ENCODE measurements around the gene PAK3. TPM values are rescaled to one million over a fixed set of nuclear protein-coding genes. Genes with fewer than 3 reads are reported as not detected.

PAK3 gene
- total RNA-seq, 1 donor from 2014 or later: 1.4 TPM

DNA sequence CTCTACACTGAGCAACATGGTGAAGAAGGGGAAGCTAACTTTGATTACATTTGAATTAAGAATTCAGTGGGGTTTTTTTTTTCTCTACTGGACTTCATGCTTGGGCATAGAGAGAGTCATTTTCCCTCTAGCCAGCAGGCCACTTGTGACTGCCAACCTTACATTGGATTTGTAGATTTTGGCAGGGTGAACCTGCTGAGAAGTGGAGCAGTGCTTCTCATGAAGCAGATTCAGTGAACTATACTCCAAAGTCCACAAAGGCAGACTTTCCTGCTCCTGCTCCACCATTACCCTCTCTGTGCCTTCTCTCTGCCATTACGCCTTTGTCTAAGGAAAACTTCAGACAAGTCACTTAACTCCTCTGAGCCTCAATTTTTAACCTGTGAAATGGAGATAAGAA, 69.9 kb downstream of the PAK3 start:
- DNase-seq: no peak
- Histone ChIP-seq H3K4me3 (no peak overlapping the region), H3K27ac (no peak overlapping the region), H3K27me3 (ENCODE audit: low read depth) (no peaks in the 10 kb centered on the region), H3K4me1 (no peaks in the 10 kb centered on the region), H3K9me3 (no peaks in the 10 kb centered on the region), H3K36me3 (no peaks in the 10 kb centered on the region)
- intact Hi-C loops (cut with DNase I): no loop called here
- ATAC-seq: no peak
- TF ChIP-seq CTCF (IDR thresholded peaks at IDR 0.05): no peak

DNA sequence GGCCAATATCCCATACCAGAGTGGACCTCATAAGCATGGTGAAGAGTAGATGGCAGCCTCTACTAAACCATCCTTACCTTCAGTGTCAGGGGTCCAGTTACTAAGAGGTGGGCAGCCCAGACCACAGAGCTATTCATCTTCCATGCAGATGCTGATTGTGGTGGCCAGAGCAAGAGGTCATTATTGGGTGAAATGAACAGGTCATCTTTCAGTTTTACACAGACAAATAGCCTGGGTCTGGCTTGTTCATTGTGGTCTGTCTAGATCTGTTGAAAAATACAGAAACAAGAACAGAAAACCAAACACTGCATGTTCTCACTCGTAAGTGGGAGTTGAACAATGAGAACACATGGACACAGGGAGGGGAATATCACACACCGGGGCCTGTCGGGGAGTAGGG, 71.3 kb downstream of the PAK3 start:
- Histone ChIP-seq H3K9me3 (no peaks in the 10 kb centered on the region), H3K4me3 (no peak overlapping the region), H3K36me3 (no peaks in the 10 kb centered on the region), H3K27ac (no peak overlapping the region), H3K27me3 (ENCODE audit: low read depth) (no peaks in the 10 kb centered on the region), H3K4me1 (no peaks in the 10 kb centered on the region)
- no peak for TF ChIP-seq CTCF (IDR thresholded peaks at IDR 0.05)
- intact Hi-C loops (cut with DNase I): no loop called here
- ATAC-seq (no peak), DNase-seq (no peak)

DNA sequence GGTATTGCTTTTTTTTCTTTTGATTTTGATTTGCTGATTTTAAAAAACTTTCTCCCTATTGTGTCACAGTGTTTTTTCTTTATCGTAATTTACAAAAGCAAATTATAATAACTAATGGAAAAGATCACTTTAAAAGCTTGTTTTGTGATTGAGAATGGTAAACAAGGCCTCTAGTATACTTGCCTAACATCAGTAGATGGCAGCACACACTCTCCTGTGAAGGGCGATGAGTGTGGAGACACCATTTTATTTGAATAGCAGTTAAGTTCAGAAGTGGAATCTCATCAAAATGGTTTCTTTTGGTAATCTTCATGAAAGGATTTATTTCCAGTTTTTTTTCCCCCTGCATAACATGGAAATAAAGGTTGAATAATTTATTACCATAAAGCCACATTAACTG, 72.3 kb downstream of the PAK3 start:
- Histone ChIP-seq H3K27me3 (ENCODE audit: low read depth) (no peaks in the 10 kb centered on the region), H3K36me3 (no peaks in the 10 kb centered on the region), H3K27ac (no peak overlapping the region), H3K9me3 (no peaks in the 10 kb centered on the region), H3K4me3 (no peak overlapping the region), H3K4me1 (no peaks in the 10 kb centered on the region)
- no peak for DNase-seq
- no peak for ATAC-seq
- intact Hi-C loops (cut with DNase I): no loop called here
- no peak for TF ChIP-seq CTCF (IDR thresholded peaks at IDR 0.05)

- no peak for ATAC-seq
- TF ChIP-seq CTCF (IDR thresholded peaks at IDR 0.05): no peak
- intact Hi-C loops (cut with DNase I): no loop called here
- H3K27me3 ChIP-seq (ENCODE audit: low read depth): no peaks in the 10 kb centered on the region
- no peak overlapping the region for H3K27ac ChIP-seq
- no peaks in the 10 kb centered on the region for H3K9me3 ChIP-seq
- no peak for DNase-seq
- H3K4me3 ChIP-seq: no peak overlapping the region
- H3K36me3 ChIP-seq: no peaks in the 10 kb centered on the region
- H3K4me1 ChIP-seq: no peaks in the 10 kb centered on the region
Observed at GRCh38 chrX:111169141-111169540, 73.2 kb downstream of the PAK3 start.

GRCh38 chrX:111170017-111170416, 74.0 kb downstream of the PAK3 start:
- no peaks in the 10 kb centered on the region for H3K4me1 ChIP-seq
- no peak for TF ChIP-seq CTCF (IDR thresholded peaks at IDR 0.05)
- H3K36me3 ChIP-seq: no peaks in the 10 kb centered on the region
- intact Hi-C loops (cut with DNase I): no loop called here
- no peak for DNase-seq
- ATAC-seq: no peak
- H3K27ac ChIP-seq: no peak overlapping the region
- no peaks in the 10 kb centered on the region for H3K9me3 ChIP-seq
- no peaks in the 10 kb centered on the region for H3K27me3 ChIP-seq (ENCODE audit: low read depth)
- no peak overlapping the region for H3K4me3 ChIP-seq

- intact Hi-C loops (cut with DNase I): no loop called here
- no peak for ATAC-seq
Observed at GRCh38 chrX:111180750-111181240, 84.8 kb downstream of the PAK3 start.

More at GRCh38 chrX:111180750-111181240, 84.8 kb downstream of the PAK3 start:
- no peaks in the 10 kb centered on the region for H3K27me3 ChIP-seq (ENCODE audit: low read depth)
- no peaks in the 10 kb centered on the region for H3K9me3 ChIP-seq
- H3K36me3 ChIP-seq: no peaks in the 10 kb centered on the region
- DNase-seq: no peak
- no peak for TF ChIP-seq CTCF (IDR thresholded peaks at IDR 0.05)
- H3K4me1 ChIP-seq: no peaks in the 10 kb centered on the region
- no peak overlapping the region for H3K4me3 ChIP-seq
- no peak overlapping the region for H3K27ac ChIP-seq

All from lower lobe of right lung (tissue), 2 donors.